ENCODE results near the gene SYTL4.

GRCh38 chrX:100748108-100748507 is 16.2 kb upstream of the SYTL4 start:
- no peak for TF ChIP-seq EZH2 (IDR thresholded peaks at IDR 0.05; ENCODE audit: low read depth)
- TF ChIP-seq CTCF (conservative IDR thresholded peaks at IDR 0.05) = no peak
